ENCODE measurements around the gene ZNF582.
A peak's percentile ranks its signal among the peaks of the same experiment; 100 is the strongest.

The ZNF582 gene

GRCh38 chr19:56403764-56404704, 10.7 kb upstream of the ZNF582 start, which contains the start of gene ZNF583:
ZNF583 (plus strand) TSS chr19:56404332; CDS start chr19:56407115, 2,783 bp downstream.
- ChIA-PET POLR2A (ENCODE audit: low non-redundant PET) (no interaction called here), CTCF (no interaction called here)
- peak within 1 kb of the TSS; percentile 81 for H3K27ac ChIP-seq
- DNase-seq (ENCODE audit: low spot score) = peak; percentile 60
- no peak for TF ChIP-seq CTCF (conservative IDR thresholded peaks at IDR 0.05; ENCODE audit: low read depth)

GRCh38 chr19:56403261-56403660, 9.9 kb upstream of the ZNF582 start:
- TF ChIP-seq CTCF (conservative IDR thresholded peaks at IDR 0.05; ENCODE audit: low read depth) = no peak
- peak overlapping the region; percentile 81 for H3K27ac ChIP-seq
- DNase-seq (ENCODE audit: low spot score) = no peak
- POLR2A ChIA-PET (ENCODE audit: low non-redundant PET) = no interaction called here
- CTCF ChIA-PET = no interaction called here

- no peak for DNase-seq (ENCODE audit: low spot score)
- CTCF ChIA-PET = no interaction called here
- TF ChIP-seq CTCF (conservative IDR thresholded peaks at IDR 0.05; ENCODE audit: low read depth) = no peak
- POLR2A ChIA-PET (ENCODE audit: low non-redundant PET) = no interaction called here
- H3K27ac ChIP-seq = no peak overlapping the region
Measured at GRCh38 chr19:56400485-56400884, 7.2 kb upstream of the ZNF582 start.

- POLR2A ChIA-PET (ENCODE audit: low non-redundant PET) = no interaction called here
- TF ChIP-seq CTCF (conservative IDR thresholded peaks at IDR 0.05; ENCODE audit: low read depth) = no peak
- DNase-seq (ENCODE audit: low spot score) = no peak
- CTCF ChIA-PET = no interaction called here
- no peak overlapping the region for H3K27ac ChIP-seq
Measured at GRCh38 chr19:56398809-56399208, 5.5 kb upstream of the ZNF582 start.

- POLR2A ChIA-PET (ENCODE audit: low non-redundant PET) = no interaction called here
- H3K27ac ChIP-seq = no peak overlapping the region
- CTCF ChIA-PET = no interaction called here
- DNase-seq (ENCODE audit: low spot score) = no peak
- no peak for TF ChIP-seq CTCF (conservative IDR thresholded peaks at IDR 0.05; ENCODE audit: low read depth)
Measured at GRCh38 chr19:56383826-56384605, 9.3 kb downstream of the ZNF582 start.

- POLR2A ChIA-PET (ENCODE audit: low non-redundant PET) = no interaction called here
- CTCF ChIA-PET = interaction anchor here (0.6 kb wide), 1 partner anchor 261 kb away, joined by 3 read pairs; no protein-coding TSS in a partner anchor
- DNase-seq (ENCODE audit: low spot score) = no peak
- H3K27ac ChIP-seq = no peak overlapping the region
- TF ChIP-seq CTCF (conservative IDR thresholded peaks at IDR 0.05; ENCODE audit: low read depth) = no peak
Measured at GRCh38 chr19:56377105-56377924, 16.0 kb downstream of the ZNF582 start.
